Vein endothelial cell (primary cell): ENCODE results near the gene PID1. TPM values are rescaled to one million over a fixed set of nuclear protein-coding genes. Genes with fewer than 3 reads are reported as not detected.

Experiments
- small RNA-seq: library from RNA; depleted of rRNA; stranded (forward); fragments of <200 nt; gene quantifications from one replicate; pipeline ENCODE3, GENCODE V24; 2012
- total RNA-seq: library from RNA; depleted of rRNA; stranded (reverse); fragments of >200 nt; gene quantifications from 2 replicates; pipeline ENCODE4 v1.2.3, GENCODE V29; 2012

Gene PID1
- total RNA-seq = under 0.01 and 0.48 TPM in 2 replicates

GRCh38 chr2:229270551-229271410, at the start of gene PID1:
Gene PID1, minus strand, starts transcription at chr2:229271287. Its CDS starts 244 bp downstream, at chr2:229271043.

Small RNAs within 50 kb of the gene (small RNA-seq; reads per million reads assigned to genes)
- not detected for gene RN7SKP283
